Activated CD4-positive, alpha-beta T cell treated with anti-CD3 and anti-CD28 coated beads for 4 hours (primary cell): ENCODE measurements around the gene LMF1.

Source experiments
- DNase-seq, 2 donors: peaks; one replicate each; pipeline ENCODE4 v3.0.0-alpha.2; 2020

Gene LMF1

GRCh38 chr16:877242-878071, 93.3 kb downstream of the LMF1 start:
- DNase-seq = no peak

GRCh38 chr16:876523-877241, 94.1 kb downstream of the LMF1 start:
- no peak for DNase-seq

GRCh38 chr16:876041-876335, 94.8 kb downstream of the LMF1 start:
- no peak for DNase-seq

- no peak for DNase-seq
Measured at GRCh38 chr16:875182-876040, 95.4 kb downstream of the LMF1 start.

GRCh38 chr16:874366-875181, 96.2 kb downstream of the LMF1 start:
- DNase-seq = no peak

- no peak for DNase-seq
Measured at GRCh38 chr16:873889-874288, 96.9 kb downstream of the LMF1 start.

- DNase-seq = no peak
Measured at GRCh38 chr16:873243-873661, 97.5 kb downstream of the LMF1 start.

GRCh38 chr16:872436-873242, 98.1 kb downstream of the LMF1 start:
- no peak for DNase-seq

- DNase-seq = no peak
Measured at GRCh38 chr16:871562-872345, 99.0 kb downstream of the LMF1 start.

- no peak for DNase-seq
Measured at GRCh38 chr16:870856-871561, 99.8 kb downstream of the LMF1 start.

- DNase-seq = no peak
Measured at GRCh38 chr16:869823-870641, 100.8 kb downstream of the LMF1 start.

- no peak for DNase-seq
Measured at GRCh38 chr16:868846-869822, 101.7 kb downstream of the LMF1 start.

- no peak for DNase-seq
Measured at GRCh38 chr16:868386-868755, 102.4 kb downstream of the LMF1 start.

- no peak for DNase-seq
Measured at GRCh38 chr16:867421-868385, 103.1 kb downstream of the LMF1 start.

- DNase-seq = no peak
Measured at GRCh38 chr16:866252-866896, 104.4 kb downstream of the LMF1 start.

GRCh38 chr16:865026-865425, 105.8 kb downstream of the LMF1 start:
- no peak for DNase-seq
